ENCODE results near the gene BLMH. TPM values are rescaled to one million over a fixed set of nuclear protein-coding genes. Genes with fewer than 3 reads are reported as not detected.

The BLMH gene
- total and polyA plus RNA-seq, 2 donors (not counting 3 experiments of a cell fraction or from before 2014, with no cell fraction given): 24.6 to 65.8 TPM

DNA sequence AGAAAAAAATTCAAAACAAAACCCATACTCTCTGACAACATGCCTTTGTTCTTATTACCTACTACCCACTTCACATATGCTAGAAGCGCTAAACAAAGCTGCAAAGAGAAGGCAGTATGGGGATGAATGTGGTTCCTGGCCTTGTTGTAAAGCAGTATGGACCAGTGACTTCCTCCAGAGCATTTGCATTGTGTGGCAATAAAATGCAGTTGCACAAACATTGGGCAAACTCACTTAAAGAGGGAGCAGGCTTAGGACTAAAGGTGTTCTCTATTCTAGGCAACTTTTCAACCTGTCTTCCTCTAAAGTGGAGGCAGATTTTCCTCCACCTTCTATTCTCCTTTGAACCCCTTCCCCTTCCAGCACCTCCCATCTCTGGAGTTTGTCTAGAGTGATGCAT, 25.0 kb upstream of the BLMH start:
- FAIRE-seq: no peak

More for the DNA sequence above, 25.0 kb upstream of the BLMH start:
- no peaks in the 10 kb centered on the region for H3K79me2 ChIP-seq (ENCODE audit: control insufficient read depth, insufficient read depth, low read length)
- no peaks in the 10 kb centered on the region for H3K36me3 ChIP-seq (ENCODE audit: control insufficient read depth in 2 of 2, extremely low read depth in 1 of 2, insufficient read depth in 2 of 2, low read length in 2 of 2)
- ChIA-PET CTCF (interaction anchor here (0.7 to 2.0 kb wide), 5 partner anchors 10 to 160 kb away, joined by 3 to 6 read pairs (median 5); no protein-coding TSS in a partner anchor), POLR2A (no interaction called here)
- no peaks in the 10 kb centered on the region for H3K9me1 ChIP-seq (replicated peaks; ENCODE audit: control insufficient read depth, extremely low read depth, insufficient read depth, low read length)
- BruUV-seq (replicated peaks): no TSS peak
- intact Hi-C loops (cut with micrococcal nuclease) (no loop called here), dilution Hi-C loops (cut with MboI; ENCODE audit: extremely low pct_ligation_motif_present, low sequenced_read_pairs) (no loop called here)
- no peaks in the 10 kb centered on the region for H3K9me3 ChIP-seq (replicated peaks; ENCODE audit: control insufficient read depth, insufficient read depth, low read length)
- DNase-seq (ENCODE audit: low read depth, low spot score): no peak
- no peaks in the 10 kb centered on the region for H4K20me1 ChIP-seq (replicated peaks; ENCODE audit: control insufficient read depth, extremely low read depth, insufficient read depth, low read length)
- no peak overlapping the region for H3K4me2 ChIP-seq (ENCODE audit: insufficient read depth, low read length)
- H3K27me3 ChIP-seq (ENCODE audit: control insufficient read depth in 2 of 2, insufficient read depth in 2 of 2, low read length in 2 of 2): peaks cover 5 to 9% of the 10 kb centered on the region in 2 experiments
- H2AFZ ChIP-seq (ENCODE audit: low read depth, low read length): no peak overlapping the region
- TF ChIP-seq, protein P1, sequence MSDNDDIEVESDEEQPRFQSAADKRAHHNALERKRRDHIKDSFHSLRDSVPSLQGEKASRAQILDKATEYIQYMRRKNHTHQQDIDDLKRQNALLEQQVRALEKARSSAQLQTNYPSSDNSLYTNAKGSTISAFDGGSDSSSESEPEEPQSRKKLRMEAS (IDR thresholded peaks at IDR 0.05; ENCODE audit: insufficient read depth, insufficient read length): no peak
- TF ChIP-seq EZH2 (IDR thresholded peaks at IDR 0.05; ENCODE audit: borderline replicate concordance, low read depth, low read length, severe bottlenecking) (no peak), FOS (IDR thresholded peaks at IDR 0.05; ENCODE audit: borderline replicate concordance, insufficient read depth, low read length) (no peak), MYC (IDR thresholded peaks at IDR 0.05; ENCODE audit: low read depth, low read length) (no peak), POLR2A (IDR thresholded peaks at IDR 0.05; ENCODE audit: low read depth, low read length) (no peak), GATA2 (IDR thresholded peaks at IDR 0.05; ENCODE audit: insufficient read depth, insufficient read length, low read depth, low read length) (no peak), POLR2AphosphoS5 (IDR thresholded peaks at IDR 0.05; ENCODE audit: insufficient read depth, low read depth, low read length) (no peak), JUN (IDR thresholded peaks at IDR 0.05; ENCODE audit: borderline replicate concordance, insufficient read depth, insufficient read length, low read depth) (no peak)
- TF ChIP-seq, protein P2, sequence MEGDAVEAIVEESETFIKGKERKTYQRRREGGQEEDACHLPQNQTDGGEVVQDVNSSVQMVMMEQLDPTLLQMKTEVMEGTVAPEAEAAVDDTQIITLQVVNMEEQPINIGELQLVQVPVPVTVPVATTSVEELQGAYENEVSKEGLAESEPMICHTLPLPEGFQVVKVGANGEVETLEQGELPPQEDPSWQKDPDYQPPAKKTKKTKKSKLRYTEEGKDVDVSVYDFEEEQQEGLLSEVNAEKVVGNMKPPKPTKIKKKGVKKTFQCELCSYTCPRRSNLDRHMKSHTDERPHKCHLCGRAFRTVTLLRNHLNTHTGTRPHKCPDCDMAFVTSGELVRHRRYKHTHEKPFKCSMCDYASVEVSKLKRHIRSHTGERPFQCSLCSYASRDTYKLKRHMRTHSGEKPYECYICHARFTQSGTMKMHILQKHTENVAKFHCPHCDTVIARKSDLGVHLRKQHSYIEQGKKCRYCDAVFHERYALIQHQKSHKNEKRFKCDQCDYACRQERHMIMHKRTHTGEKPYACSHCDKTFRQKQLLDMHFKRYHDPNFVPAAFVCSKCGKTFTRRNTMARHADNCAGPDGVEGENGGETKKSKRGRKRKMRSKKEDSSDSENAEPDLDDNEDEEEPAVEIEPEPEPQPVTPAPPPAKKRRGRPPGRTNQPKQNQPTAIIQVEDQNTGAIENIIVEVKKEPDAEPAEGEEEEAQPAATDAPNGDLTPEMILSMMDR (IDR thresholded peaks at IDR 0.05; ENCODE audit: extremely low read depth in 1 of 2, insufficient read depth in 1 of 2, low read depth in 1 of 2, low read length in 2 of 2): no peak
- no peaks in the 10 kb centered on the region for H3K4me1 ChIP-seq (ENCODE audit: control insufficient read depth, extremely low read depth, insufficient read depth, low read length)
- H3K9ac ChIP-seq (replicated peaks; ENCODE audit: extremely low read depth, insufficient read depth, low read length): no peak overlapping the region
- no peak overlapping the region for H3K4me3 ChIP-seq (replicated peaks in 1 of 3; ENCODE audit: insufficient read depth in 1 of 3, low read depth in 1 of 3, low read length in 3 of 3)
- no peak overlapping the region for H3K27ac ChIP-seq (ENCODE audit: insufficient read depth, low read depth, low read length)

Data from endothelial cell of umbilical vein (primary cell).